OCI-LY7 (cell line): ENCODE data around the gene ABCD3.

Experiments used
- CTCF ChIP-seq: fragments of 200-600 bp; sonication (generic); conservative IDR thresholded peaks from 2 replicates; pipeline ENCODE4 v1.5.1; 2014; ENCODE audit warnings: mild to moderate bottlenecking, antibody characterized with exemption, low read length, moderate library complexity, mixed read lengths
- EZH2phosphoT487 ChIP-seq: fragments of 200-600 bp; sonication (generic); IDR thresholded peaks from 2 replicates; pipeline ENCODE4 v1.6.1; 2018; ENCODE audit warnings: low read depth, borderline replicate concordance, mild to moderate bottlenecking, mixed run types, antibody characterized with exemption, low read length, moderate library complexity, mixed read lengths

DNA sequence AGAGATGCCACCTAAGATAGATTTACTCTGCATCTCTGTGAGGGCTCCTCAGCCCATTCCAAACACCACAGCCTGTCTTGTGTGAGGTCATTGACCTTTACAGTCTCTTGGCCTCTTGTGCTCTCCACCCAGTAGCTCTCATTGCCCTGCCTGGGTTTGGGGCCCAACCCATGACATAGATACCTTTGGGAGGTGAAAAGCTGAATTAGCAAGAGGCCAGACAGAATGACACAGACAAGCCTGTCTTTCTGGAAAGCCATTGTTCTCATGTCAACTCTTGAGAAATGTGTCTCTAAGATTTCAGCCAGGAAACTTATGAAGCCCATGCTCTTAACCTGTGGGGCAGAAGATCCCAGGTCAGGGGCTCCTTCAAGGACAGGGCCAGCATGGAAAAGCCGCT is 141.7 kb downstream of the ABCD3 start:
- TF ChIP-seq EZH2phosphoT487 (no peak), CTCF (no peak)
